Vagina (tissue), 2 donors: ENCODE measurements around the gene NLGN3. TPM values are rescaled to one million over a fixed set of nuclear protein-coding genes. Genes with fewer than 3 reads are reported as not detected.
"Not testable (repeated sequence)": the region's sequence is repeated elsewhere in the genome, so short reads cannot be mapped to it uniquely, and the experiment has no call there.

Experiments
- DNase-seq, 2 donors: peaks; one replicate each; pipeline ENCODE4 v3.0.0-alpha.2; 2017; ENCODE audit errors: extremely low spot score in 2 of 2
- H3K27ac ChIP-seq: fragments of 200-600 bp; sonication (generic); one replicate; pipeline ENCODE4 v1.5.1; 2019
- H3K27me3 ChIP-seq: fragments of 200-600 bp; sonication (generic); one replicate; pipeline ENCODE4 v1.5.1; 2019
- H3K36me3 ChIP-seq, 2 donors: fragments of 200-600 bp; sonication (generic); one replicate each; pipeline ENCODE4 v1.5.1; 2017 to 2019
- H3K4me1 ChIP-seq: fragments of 200-600 bp; sonication (generic); one replicate; pipeline ENCODE4 v1.5.1; 2019
- H3K4me3 ChIP-seq, 2 donors: fragments of 200-600 bp; sonication (generic); 1 replicate in 1 of 2; 2 replicates in 1 of 2; pipeline ENCODE4 v1.5.1; 2016 to 2019
- H3K9me3 ChIP-seq: fragments of 200-600 bp; sonication (generic); one replicate; pipeline ENCODE4 v1.5.1; 2019
- POLR2A ChIP-seq, 2 donors: fragments of 450-650 bp; IDR thresholded peaks; one replicate each; pipeline ENCODE4 v1.6.1; 2017; ENCODE audit warnings: antibody characterized with exemption in 2 of 2, mild to moderate bottlenecking in 2 of 2, moderate library complexity in 2 of 2
- POLR2AphosphoS5 ChIP-seq, 2 donors: sonication (generic); formaldehyde crosslinking; IDR thresholded peaks; one replicate each; pipeline ENCODE4 v1.9.0; 2017; ENCODE audit warnings: antibody characterized with exemption in 2 of 2, mild to moderate bottlenecking in 2 of 2, low read depth in 1 of 2; ENCODE audit not compliant: insufficient read depth in 1 of 2
- intact Hi-C: fragments of 100-400 bp; cut with DNase I; formaldehyde crosslinking; loops from one replicate; pipeline ENCODE4 v1.15.1; 2023
- total RNA-seq: library from RNA; depleted of rRNA; stranded (reverse); fragments of >200 nt; gene quantifications from one replicate; pipeline ENCODE4 v1.2.3, GENCODE V29; 2016
- TF ChIP-seq, protein P1 (sequence below), 3 experiments: fragments of 450-650 bp in 2 of 3; fragments of 200-600 bp in 1 of 3; sonication (generic) in 1 of 3; IDR thresholded peaks; one replicate each; pipeline ENCODE4 v1.5.1; 2017 to 2019; ENCODE audit warnings: antibody characterized with exemption in 3 of 3, mild to moderate bottlenecking in 2 of 3, moderate library complexity in 2 of 3

The NLGN3 gene
- total RNA-seq, 1 donor from 2014 or later: 1.7 TPM

DNA sequence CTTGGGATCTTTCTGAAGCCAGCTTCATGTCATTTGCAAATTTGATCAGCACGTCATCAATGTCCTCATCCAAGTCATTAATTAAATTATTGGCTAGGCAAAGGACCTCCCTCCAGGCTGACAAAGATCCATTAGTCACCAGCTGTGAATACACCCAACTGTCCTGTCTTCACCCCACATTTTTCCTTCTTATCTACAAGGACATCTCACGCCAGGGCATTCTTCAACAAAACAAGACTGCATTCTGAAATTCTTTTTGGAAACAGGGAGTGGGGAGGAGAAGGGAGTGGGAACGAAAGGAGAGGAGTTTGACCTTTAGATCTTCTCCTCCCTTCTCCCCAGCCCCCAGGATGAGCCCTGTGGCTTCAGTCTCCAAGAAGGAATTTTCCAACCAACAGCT is 32.7 kb downstream of the NLGN3 start:
- no peaks in the 10 kb centered on the region for H3K9me3 ChIP-seq
- no peak for TF ChIP-seq POLR2A (IDR thresholded peaks at IDR 0.05)
- TF ChIP-seq POLR2AphosphoS5 (IDR thresholded peaks at IDR 0.05; ENCODE audit: insufficient read depth in 1 of 2, low read depth in 1 of 2): no peak
- TF ChIP-seq, protein P1, sequence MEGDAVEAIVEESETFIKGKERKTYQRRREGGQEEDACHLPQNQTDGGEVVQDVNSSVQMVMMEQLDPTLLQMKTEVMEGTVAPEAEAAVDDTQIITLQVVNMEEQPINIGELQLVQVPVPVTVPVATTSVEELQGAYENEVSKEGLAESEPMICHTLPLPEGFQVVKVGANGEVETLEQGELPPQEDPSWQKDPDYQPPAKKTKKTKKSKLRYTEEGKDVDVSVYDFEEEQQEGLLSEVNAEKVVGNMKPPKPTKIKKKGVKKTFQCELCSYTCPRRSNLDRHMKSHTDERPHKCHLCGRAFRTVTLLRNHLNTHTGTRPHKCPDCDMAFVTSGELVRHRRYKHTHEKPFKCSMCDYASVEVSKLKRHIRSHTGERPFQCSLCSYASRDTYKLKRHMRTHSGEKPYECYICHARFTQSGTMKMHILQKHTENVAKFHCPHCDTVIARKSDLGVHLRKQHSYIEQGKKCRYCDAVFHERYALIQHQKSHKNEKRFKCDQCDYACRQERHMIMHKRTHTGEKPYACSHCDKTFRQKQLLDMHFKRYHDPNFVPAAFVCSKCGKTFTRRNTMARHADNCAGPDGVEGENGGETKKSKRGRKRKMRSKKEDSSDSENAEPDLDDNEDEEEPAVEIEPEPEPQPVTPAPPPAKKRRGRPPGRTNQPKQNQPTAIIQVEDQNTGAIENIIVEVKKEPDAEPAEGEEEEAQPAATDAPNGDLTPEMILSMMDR (IDR thresholded peaks at IDR 0.05): no peak
- H3K27ac ChIP-seq: no peak overlapping the region
- intact Hi-C loops: loop anchor here (10.0 kb wide), 1 partner anchor 113 kb away; the partner anchor contains the start of gene SNX12
- no peaks in the 10 kb centered on the region for H3K27me3 ChIP-seq
- no peaks in the 10 kb centered on the region for H3K4me1 ChIP-seq
- DNase-seq: no peak
- no peak overlapping the region for H3K4me3 ChIP-seq
- H3K36me3 ChIP-seq: no peaks in the 10 kb centered on the region

DNA sequence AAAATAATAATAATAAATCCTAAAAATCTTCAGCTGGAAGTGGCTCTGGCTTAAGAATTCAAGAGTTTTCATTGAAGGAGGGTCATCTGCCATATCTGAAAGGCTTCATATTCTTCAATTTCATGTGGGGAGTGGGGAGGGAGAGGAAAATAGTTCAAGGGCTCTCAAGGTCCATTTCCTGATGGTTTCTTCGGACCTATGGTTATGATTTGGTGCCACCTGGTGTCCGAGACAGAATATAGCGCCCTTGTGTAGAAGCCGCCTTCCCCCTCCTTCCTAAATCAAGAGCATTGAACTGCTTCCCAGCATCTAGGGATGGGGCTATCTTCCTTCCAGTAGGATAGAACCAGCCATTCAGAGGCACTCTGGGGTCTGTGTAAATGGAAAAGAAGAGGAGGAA is 34.3 kb downstream of the NLGN3 start:
- no peak overlapping the region for H3K27ac ChIP-seq
- intact Hi-C loops: loop anchor here (10.0 kb wide), 1 partner anchor 114 kb away; the partner anchor contains the start of gene SNX12
- no peak overlapping the region for H3K4me3 ChIP-seq
- no peak for TF ChIP-seq POLR2A (IDR thresholded peaks at IDR 0.05)
- TF ChIP-seq, protein P1 (IDR thresholded peaks at IDR 0.05): peak; percentile 44 to 68 (median 61)
- no peak for TF ChIP-seq POLR2AphosphoS5 (IDR thresholded peaks at IDR 0.05; ENCODE audit: insufficient read depth in 1 of 2, low read depth in 1 of 2)
- DNase-seq: no peak
- H3K4me1 ChIP-seq: no peaks in the 10 kb centered on the region
- no peaks in the 10 kb centered on the region for H3K27me3 ChIP-seq
- no peaks in the 10 kb centered on the region for H3K36me3 ChIP-seq
- H3K9me3 ChIP-seq: no peaks in the 10 kb centered on the region

DNA sequence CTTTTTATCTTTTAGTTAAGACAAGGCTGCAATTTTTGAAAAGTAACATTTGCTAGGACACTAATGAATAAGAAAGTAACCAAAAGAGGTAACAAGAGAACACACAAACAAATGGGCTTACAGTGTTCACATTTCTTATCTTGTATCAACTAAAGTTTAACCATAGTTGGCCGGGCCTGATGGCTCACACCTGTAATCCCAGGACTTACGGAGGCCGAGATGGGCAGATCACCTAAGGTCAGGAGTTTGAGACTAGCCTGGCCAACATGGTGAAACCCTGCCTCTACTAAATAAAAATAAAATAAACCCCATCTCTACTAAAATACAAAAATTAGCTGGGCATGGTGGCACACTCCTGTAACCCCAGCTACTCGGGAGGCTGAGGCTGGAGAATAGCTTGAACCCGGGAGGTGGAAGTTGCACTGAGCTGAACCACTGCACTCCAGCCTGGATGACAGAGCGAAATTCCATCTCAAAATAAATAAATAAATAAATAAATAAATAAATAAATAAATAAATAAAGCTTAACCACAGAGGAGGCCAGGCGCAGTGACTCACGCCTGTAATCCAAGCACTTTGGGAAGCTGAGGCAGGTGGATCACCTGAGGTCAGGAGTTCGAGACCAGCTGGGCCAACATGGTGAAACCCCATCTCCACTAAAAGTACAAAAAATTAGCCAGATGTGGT is 36.1 kb downstream of the NLGN3 start:
- H3K9me3 ChIP-seq, H3K27me3 ChIP-seq, H3K4me1 ChIP-seq, H3K4me3 ChIP-seq, H3K36me3 ChIP-seq, H3K27ac ChIP-seq, DNase-seq, intact Hi-C loops: not testable (repeated sequence)

DNA sequence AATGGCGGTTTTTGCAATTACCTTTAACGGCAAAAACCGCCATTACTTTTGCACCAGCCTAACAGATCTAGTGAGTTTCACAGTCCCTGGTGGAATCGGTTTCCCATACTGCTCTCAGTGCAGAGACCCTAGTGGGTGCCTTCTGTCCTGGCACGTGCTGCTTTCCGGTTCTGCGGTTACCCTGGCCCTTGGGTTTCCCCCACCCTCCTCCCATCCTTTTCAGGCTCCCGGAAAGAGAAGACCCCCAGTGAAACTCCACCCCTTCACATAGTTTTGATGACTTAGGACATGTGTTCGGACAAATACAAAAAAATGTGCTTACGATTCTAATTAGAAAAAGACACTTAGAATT is 36.9 kb downstream of the NLGN3 start:
- no peaks in the 10 kb centered on the region for H3K9me3 ChIP-seq
- intact Hi-C loops: no loop called here
- TF ChIP-seq POLR2A (IDR thresholded peaks at IDR 0.05) (no peak), POLR2AphosphoS5 (IDR thresholded peaks at IDR 0.05; ENCODE audit: insufficient read depth in 1 of 2, low read depth in 1 of 2) (no peak)
- TF ChIP-seq, protein P1 (IDR thresholded peaks at IDR 0.05): no peak

DNA sequence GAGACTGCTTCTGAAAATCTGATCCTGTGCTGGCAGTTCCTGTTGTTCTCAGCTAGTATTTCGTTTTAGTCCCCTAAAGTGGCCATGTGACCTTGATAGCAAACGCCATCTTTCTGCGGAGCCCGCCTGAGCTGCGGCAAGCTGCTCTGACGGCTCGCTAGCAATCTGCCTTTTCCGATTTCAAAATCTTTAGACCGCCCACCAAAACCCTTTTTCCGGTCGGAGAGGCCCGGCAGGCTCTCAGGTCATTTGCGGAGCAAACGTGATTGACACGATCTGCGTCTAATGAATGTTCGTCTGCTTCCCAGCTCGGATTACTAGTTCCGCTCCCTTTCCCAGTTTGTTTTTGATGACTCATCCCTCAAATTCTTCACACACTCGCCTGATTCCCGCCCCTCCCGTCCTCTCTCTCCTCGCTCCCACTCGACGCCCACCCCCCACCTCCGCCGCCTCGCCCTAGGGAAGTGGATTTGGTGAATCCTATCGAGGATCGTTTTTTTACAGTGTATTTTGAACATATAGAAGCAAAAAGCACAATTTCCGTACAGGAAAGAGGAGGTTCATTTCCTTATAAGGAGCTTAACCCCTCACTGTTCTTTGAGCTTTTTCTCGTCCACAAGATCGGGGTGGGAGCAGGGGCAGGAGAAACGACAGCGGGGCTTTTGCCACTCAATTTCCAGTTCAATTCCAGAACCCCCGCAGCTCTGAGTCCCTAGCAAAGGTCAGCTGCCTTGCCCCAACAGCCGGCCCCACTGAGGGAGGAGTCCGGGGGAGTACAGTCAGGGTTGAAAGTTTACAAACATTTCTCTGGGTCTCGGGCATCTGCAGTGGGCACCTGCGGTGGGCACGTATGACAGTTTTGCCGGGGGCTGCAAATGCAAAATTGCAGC is 37.5 kb downstream of the NLGN3 start:
- H3K27me3 ChIP-seq: no peaks in the 10 kb centered on the region
- H3K36me3 ChIP-seq: no peaks in the 10 kb centered on the region
- peak overlapping the region; percentile 43 to 44 for H3K4me3 ChIP-seq
- H3K4me1 ChIP-seq: no peaks in the 10 kb centered on the region
- DNase-seq: peak in 1 of 2 donors; percentile 95
- intact Hi-C loops: no loop called here
- peak overlapping the region; percentile 79 for H3K27ac ChIP-seq
- peak; percentile 27 to 74 for TF ChIP-seq POLR2A (IDR thresholded peaks at IDR 0.05)
- peak; percentile 87 to 89 for TF ChIP-seq POLR2AphosphoS5 (IDR thresholded peaks at IDR 0.05; ENCODE audit: insufficient read depth in 1 of 2, low read depth in 1 of 2)
- TF ChIP-seq, protein P1 (IDR thresholded peaks at IDR 0.05): no peak
- no peaks in the 10 kb centered on the region for H3K9me3 ChIP-seq

More for the DNA sequence above, 36.9 kb downstream of the NLGN3 start:
- H3K4me3 ChIP-seq: peak overlapping the region; percentile 38 to 43
- H3K4me1 ChIP-seq: no peaks in the 10 kb centered on the region
- no peaks in the 10 kb centered on the region for H3K27me3 ChIP-seq
- no peaks in the 10 kb centered on the region for H3K36me3 ChIP-seq
- peak overlapping the region; percentile 79 for H3K27ac ChIP-seq
- no peak for DNase-seq
